Ovary (tissue), 3 donors: ENCODE data around the gene RRAGA.

Experiments used
- EP300 ChIP-seq: sonication (generic); formaldehyde crosslinking; IDR thresholded peaks from one replicate; pipeline ENCODE4 v1.6.1; 2017; ENCODE audit warnings: antibody characterized with exemption
- POLR2A ChIP-seq: fragments of 450-650 bp; IDR thresholded peaks from one replicate; pipeline ENCODE4 v1.6.1; 2017; ENCODE audit warnings: antibody characterized with exemption, mild to moderate bottlenecking, moderate library complexity
- TF ChIP-seq, protein P1 (sequence below), 3 donors: fragments of 450-650 bp in 2 of 3; fragments of 200-600 bp in 1 of 3; IDR thresholded peaks; one replicate each; pipeline versions ENCODE4 v1.5.1 to v1.8.0; 2016 to 2022; ENCODE audit warnings: antibody characterized with exemption in 3 of 3, mild to moderate bottlenecking in 1 of 3
- donor health status: DM: no; HTN: no; CAD: no.

DNA sequence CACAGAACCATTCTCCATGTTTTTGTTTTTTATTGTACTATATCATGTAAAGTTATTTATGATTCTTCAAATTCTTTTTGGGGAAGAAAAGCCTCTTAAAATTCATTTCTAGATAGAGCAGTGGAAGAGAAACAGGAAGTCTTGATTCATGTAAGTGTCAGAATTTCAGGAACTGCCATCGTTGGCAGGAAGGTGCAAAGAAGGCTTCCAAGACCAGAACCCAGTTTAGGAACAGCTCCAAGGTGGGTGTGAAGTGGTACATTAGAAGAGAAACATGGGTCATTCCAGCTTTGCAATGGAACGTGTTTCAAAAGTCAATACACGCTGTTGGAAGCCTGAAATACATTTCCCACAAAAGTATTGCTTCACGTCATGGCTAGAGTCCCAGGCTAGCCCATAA lies 31.0 kb upstream of the RRAGA start:
- TF ChIP-seq POLR2A (no peak), EP300 (no peak)
- TF ChIP-seq, protein P1, sequence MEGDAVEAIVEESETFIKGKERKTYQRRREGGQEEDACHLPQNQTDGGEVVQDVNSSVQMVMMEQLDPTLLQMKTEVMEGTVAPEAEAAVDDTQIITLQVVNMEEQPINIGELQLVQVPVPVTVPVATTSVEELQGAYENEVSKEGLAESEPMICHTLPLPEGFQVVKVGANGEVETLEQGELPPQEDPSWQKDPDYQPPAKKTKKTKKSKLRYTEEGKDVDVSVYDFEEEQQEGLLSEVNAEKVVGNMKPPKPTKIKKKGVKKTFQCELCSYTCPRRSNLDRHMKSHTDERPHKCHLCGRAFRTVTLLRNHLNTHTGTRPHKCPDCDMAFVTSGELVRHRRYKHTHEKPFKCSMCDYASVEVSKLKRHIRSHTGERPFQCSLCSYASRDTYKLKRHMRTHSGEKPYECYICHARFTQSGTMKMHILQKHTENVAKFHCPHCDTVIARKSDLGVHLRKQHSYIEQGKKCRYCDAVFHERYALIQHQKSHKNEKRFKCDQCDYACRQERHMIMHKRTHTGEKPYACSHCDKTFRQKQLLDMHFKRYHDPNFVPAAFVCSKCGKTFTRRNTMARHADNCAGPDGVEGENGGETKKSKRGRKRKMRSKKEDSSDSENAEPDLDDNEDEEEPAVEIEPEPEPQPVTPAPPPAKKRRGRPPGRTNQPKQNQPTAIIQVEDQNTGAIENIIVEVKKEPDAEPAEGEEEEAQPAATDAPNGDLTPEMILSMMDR (IDR thresholded peaks at IDR 0.05) = no peak
